HG02610 (cell line): ENCODE data around the gene RALB.
"Not testable (repeated sequence)": the region's sequence is repeated elsewhere in the genome, so short reads cannot be mapped to it uniquely, and the experiment has no call there.

Experiments used
- ATAC-seq: cut with Tn5 transposase; IDR thresholded peaks from one replicate; pipeline ENCODE4 v1.9.1; 2021; ENCODE audit warnings: mild to moderate bottlenecking, moderate library complexity; ENCODE audit not compliant: unreplicated experiment

RALB gene

DNA sequence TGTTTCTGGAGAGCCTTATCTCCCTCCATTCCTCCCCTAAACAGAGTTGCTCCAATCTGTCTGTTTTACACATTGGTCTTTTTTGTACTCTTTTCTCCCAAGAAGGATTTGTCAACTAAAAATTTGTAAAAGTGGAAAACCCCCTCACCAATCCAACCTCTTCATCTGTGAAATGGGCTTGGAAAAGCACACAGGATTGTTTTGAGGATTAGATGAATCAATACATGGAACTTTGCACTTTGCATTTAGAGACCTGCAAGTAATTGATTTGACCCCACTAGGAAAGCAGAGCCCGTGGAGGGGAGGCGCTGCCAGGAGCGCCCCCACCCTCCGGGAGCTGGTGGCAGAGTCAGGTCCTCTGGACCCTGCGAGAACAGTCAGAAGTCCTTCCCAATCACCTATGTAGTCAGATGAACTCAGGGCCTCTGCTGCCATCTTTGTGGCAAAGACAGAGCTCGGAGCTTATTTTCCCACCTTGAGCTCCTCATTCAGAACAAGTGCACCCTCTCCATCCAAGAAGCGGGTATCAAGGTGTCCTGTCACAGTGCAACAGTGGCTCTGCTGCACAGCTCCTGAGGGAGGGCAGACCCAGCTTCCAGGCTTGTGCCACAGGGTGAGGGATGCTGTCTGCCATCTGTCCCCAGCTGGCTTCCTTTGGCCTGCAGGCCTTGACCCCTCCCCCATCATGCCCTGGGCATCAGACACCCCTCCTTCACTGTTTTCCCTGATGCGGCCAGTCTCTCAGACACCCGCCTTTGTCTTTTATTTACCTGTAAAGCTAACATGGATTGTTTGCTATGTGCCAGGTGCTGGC lies 27.7 kb upstream of the RALB start:
- ATAC-seq: no peak

DNA sequence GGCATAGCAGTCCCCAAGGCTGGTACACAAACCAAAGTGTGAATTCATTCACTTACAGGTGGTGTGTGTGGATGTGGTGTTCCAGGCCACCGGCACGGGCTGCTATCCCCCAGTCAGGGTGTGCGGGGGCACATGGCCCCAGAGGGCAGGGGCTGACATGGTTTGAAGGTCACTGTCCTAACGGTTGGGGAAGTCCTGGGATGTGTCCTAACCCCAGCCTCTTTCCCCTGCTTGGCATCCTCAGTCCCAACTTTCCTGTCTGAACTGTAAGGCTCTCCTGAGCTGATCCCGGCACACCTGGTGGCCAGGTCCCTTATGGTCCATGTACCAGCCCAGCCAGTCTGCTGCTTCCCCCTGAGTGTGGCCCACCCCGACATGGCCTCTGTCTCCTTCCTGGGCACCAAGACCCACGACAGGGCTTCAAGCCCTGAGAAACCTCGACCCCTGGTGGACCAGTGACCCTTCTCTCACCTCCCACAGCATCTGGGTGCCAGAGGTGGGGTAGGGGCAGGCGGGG lies 27.0 kb upstream of the RALB start:
- ATAC-seq: no peak

- ATAC-seq: no peak
These were observed 26.3 kb upstream of the RALB start for GRCh38 chr2:120226316-120226715.

- no peak for ATAC-seq
These were observed 25.3 kb upstream of the RALB start for GRCh38 chr2:120227111-120227991.

GRCh38 chr2:120228503-120228902 lies 24.1 kb upstream of the RALB start:
- ATAC-seq: no peak

DNA sequence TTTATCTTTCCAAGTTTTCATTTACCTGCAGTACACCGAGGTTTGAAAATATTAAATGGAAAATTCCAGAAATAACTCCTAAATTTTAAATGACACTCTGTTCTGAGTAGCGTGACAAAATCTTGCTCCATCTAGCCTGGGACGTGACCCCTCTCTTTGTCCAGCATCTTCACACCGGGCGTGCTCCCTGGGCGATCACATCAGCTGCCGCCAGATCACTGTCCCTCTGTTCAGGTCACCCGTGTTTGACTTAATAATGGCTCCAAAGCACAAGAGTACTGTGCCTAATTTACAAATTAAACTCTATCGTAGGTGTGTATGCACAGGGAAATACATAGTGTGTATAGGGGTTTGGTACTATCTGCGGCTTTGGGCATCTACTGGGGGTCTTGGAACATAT lies 23.3 kb upstream of the RALB start:
- no peak for ATAC-seq

DNA sequence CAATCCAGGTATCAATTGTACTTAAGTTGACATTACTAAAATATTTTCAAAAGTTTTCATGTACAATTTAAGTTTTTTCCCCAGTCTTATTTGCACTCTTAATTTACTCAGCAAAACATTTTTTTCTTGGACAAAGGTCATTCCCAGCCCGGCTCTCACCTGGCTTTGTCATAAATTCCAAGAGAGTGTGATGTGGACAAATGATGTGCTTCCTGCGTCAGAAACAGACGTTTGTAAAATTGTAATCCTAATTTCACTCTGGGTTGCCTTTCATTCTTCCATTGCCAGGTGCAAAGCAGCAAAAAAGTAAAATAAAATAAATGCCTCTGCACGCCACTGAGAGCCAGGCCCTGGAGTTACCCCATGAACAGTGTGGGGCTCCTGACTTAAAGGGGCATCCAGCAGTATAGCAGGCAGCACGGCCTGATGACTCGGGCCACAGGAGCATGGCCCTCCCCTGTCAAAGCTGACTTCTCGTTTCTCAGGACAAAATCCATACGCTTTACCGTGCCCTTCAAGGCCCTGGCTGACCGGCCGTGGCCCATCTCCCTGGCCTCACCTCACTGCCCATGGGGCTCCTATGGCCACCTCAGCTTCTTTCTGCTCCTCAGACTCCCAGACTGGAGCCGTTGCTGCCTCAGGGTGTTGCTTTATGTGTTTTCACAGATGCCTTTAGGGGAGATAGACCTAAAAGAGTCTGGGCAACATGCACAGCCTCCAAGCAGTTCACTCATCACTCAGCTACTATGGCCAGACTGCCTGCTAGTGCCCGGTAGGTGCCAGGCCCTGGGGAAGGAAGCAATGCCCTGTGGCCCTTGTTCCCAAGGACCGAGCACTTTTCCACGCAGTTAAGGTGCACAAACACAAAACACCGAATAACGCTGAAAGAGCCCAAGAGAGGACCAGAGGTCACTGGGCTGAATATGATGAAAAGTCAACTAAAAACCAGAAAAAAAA lies 21.9 kb upstream of the RALB start:
- no peak for ATAC-seq

DNA sequence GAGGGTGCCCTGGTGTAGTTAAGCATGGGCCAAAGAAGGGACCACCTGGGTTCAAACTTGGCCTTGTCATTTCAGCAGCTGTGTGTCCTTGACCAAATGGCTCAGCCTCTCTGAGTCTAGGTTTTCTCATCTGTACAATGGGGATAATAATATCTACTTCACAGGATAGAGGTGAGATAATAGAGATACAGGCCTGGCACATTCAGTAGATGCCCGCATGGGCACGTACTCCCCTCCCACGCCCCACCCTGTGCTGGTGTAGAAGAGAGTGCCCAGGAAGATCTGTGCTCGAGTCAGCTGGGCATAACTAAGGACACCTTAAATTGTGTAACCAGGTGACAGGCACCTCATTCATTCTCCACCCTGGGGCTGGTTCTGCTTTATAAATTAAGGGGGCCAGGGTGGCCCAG lies 21.1 kb upstream of the RALB start:
- no peak for ATAC-seq

DNA sequence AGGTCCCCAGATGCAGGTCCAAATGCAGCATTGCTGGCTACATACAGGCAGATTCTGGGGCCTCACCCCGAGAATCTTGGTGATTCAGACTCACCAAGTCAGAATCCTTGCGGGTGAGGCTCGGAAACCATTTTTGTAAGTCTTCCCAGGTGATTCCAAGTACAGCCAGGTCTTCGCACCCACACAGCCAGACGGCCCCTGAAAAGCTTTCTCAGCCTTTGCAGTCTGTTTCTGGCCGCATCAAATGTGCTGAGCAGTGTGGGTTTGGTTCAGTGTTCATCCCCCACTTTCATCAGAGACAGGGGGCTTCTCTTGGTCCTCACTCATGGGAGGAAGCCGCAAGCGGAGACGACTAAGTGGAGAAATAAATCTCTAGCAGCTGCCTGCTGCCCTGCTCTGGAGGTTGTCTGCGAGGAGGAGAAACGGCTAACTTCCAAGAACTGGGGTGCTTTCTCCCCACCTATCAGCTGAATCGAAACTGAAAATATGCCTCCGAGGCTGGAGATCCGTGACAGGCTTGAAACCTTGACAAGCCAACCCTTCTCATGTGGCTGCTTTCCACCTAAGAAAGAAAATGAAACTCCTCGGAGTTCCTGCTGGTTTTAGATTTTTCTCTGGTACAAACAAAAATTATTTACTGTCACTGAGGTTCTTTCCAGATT lies 20.5 kb upstream of the RALB start:
- ATAC-seq: peak; percentile 92

- ATAC-seq: no peak
These were observed 19.4 kb upstream of the RALB start for GRCh38 chr2:120233292-120233691.

DNA sequence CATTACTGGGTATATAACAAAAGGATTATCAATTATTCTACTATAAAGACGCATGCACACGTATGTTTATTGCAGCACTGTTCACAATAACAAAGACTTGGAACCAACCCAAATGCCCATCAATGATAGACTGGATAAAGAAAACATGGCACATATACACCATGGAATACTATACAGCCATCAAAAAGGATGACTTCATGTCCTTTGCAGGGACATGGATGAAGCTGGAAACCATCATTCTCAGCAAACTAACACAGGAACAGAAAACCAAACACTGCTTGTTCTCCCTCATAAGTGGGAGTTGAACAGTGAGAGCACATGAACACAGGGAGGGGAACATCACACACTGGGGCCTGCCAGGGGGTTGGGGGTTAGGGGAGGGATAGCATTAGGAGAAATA lies 17.5 kb upstream of the RALB start:
- ATAC-seq: not testable (repeated sequence)

- ATAC-seq: no peak
These were observed 17.0 kb upstream of the RALB start for GRCh38 chr2:120235681-120236080.

- ATAC-seq: no peak
These were observed 16.3 kb upstream of the RALB start for GRCh38 chr2:120236316-120236715.

DNA sequence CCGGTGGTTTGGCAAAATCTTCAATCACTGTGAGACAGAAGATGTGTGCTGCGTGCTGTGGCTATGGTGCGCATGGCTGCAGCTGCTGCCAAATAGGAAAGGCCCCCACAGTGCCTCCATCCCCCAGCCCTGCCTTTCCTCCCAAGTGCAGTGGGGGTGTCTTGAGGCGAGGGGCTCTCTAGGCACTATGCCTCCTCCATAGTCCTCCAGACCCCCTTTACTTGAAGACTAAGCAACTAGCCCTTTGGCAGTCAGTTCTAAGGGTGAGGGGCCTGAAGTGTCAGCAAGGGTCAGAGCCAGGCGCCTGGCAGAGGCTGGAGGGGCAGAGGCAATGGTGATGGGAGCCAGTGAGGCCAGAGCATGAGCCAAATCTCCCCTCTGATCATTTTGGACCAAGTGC lies 15.9 kb upstream of the RALB start:
- no peak for ATAC-seq

GRCh38 chr2:120237491-120237902 lies 15.2 kb upstream of the RALB start:
- no peak for ATAC-seq

GRCh38 chr2:120238728-120239487 lies 13.7 kb upstream of the RALB start:
- no peak for ATAC-seq

- no peak for ATAC-seq
These were observed 13.0 kb upstream of the RALB start for GRCh38 chr2:120239488-120240287.

GRCh38 chr2:120240901-120241429 lies 11.7 kb upstream of the RALB start:
- no peak for ATAC-seq
